Measurements from ENCODE around the gene CCNB2.

- TF ChIP-seq CTCF (IDR thresholded peaks at IDR 0.05; ENCODE audit: poor library complexity) (no peak), EZH2phosphoT487 (IDR thresholded peaks at IDR 0.05; ENCODE audit: low read depth, severe bottlenecking, unreplicated experiment) (no peak)
Measured at GRCh38 chr15:59140422-59141226, 35.7 kb downstream of the CCNB2 start.
